SK-N-SH (cell line): ENCODE measurements around the gene SLC4A2. TPM values are rescaled to one million over a fixed set of nuclear protein-coding genes. Genes with fewer than 3 reads are reported as not detected.

Experiments used
- CTCF ChIA-PET: fragments of 300-600, 350-600 bp; formaldehyde crosslinking; extraction: SDS; loops from one replicate; lab custom pipeline; 2021; lab: Yijun Ruan, JAX
- POLR2A ChIA-PET: fragments of 350-600 bp; sonication (Branson Sonifier 250); formaldehyde crosslinking; extraction: SDS; loops from one replicate; lab custom pipeline; 2020; ENCODE audit warnings: antibody characterized with exemption, inconsistent platforms; lab: Yijun Ruan, JAX
- DNase-seq: peaks from one replicate; pipeline ENCODE4 v3.0.0; 2012
- H2AFZ ChIP-seq: fragments of 200-600 bp; sonication (generic); 2 replicates; pipeline ENCODE4 v1.8.1; 2016; ENCODE audit warnings: antibody characterized with exemption, mild to moderate bottlenecking, low read depth
- H3F3A ChIP-seq: fragments of 200-600 bp; sonication (generic); replicated peaks from 2 replicates; pipeline ENCODE3; 2016; ENCODE audit warnings: antibody characterized with exemption, mild to moderate bottlenecking; ENCODE audit not compliant: insufficient read depth
- H3K27ac ChIP-seq, 2 experiments: fragments of 200-500 bp in 1 of 2; fragments of 200-600 bp in 1 of 2; sonication (Bioruptor generic) in 1 of 2; sonication (generic), shearing (Covaris generic) in 1 of 2; 2 replicates each; pipeline versions ENCODE4 v1.5.1 to v1.6.1; 2014 to 2016; ENCODE audit warnings: low read depth in 2 of 2, inconsistent platforms in 1 of 2, low read length in 1 of 2, mild to moderate bottlenecking in 1 of 2, mixed read lengths in 1 of 2
- H3K27me3 ChIP-seq: fragments of 200-600 bp; sonication (generic), shearing (Covaris generic); 2 replicates; pipeline ENCODE4 v1.6.1; 2016; ENCODE audit warnings: mixed run types; ENCODE audit not compliant: insufficient read depth
- H3K36me3 ChIP-seq, 2 experiments: fragments of 200-500 bp in 1 of 2; fragments of 200-600 bp in 1 of 2; sonication (Bioruptor generic) in 1 of 2; sonication (generic) in 1 of 2; replicated peaks in 1 of 2; 2 replicates each; pipeline versions ENCODE3 to v1.5.1; 2014 to 2016; ENCODE audit warnings: low read length in 1 of 2, mild to moderate bottlenecking in 1 of 2; ENCODE audit not compliant: insufficient read depth in 2 of 2, control insufficient read depth in 1 of 2
- H3K4me1 ChIP-seq, 2 experiments: fragments of 200-500 bp in 1 of 2; fragments of 200-600 bp in 1 of 2; sonication (Bioruptor generic) in 1 of 2; sonication (generic), shearing (Covaris generic) in 1 of 2; 2 replicates each; pipeline versions ENCODE4 v1.5.1 to v1.6.1; 2014 to 2016; ENCODE audit warnings: low read depth in 1 of 2, low read length in 1 of 2, mixed run types in 1 of 2; ENCODE audit not compliant: insufficient read depth in 2 of 2, control insufficient read depth in 1 of 2
- H3K4me2 ChIP-seq: fragments of 200-600 bp; sonication (generic), shearing (Covaris generic); 2 replicates; pipeline ENCODE4 v1.6.1; 2017; ENCODE audit warnings: mixed run types
- H3K4me3 ChIP-seq, 2 experiments: fragments of 200-500 bp in 1 of 2; fragments of 200-600 bp in 1 of 2; sonication (Bioruptor generic) in 1 of 2; sonication (generic), shearing (Covaris generic) in 1 of 2; 2 replicates each; pipeline versions ENCODE4 v1.5.1 to v1.8.1; 2014 to 2016; ENCODE audit warnings: low read depth in 2 of 2, inconsistent platforms in 1 of 2, low read length in 1 of 2, mild to moderate bottlenecking in 1 of 2, mixed read lengths in 1 of 2, moderate library complexity in 1 of 2
- H3K79me2 ChIP-seq: fragments of 200-600 bp; sonication (generic); 2 replicates; pipeline ENCODE4 v1.8.1; 2017; ENCODE audit warnings: mild to moderate bottlenecking; ENCODE audit not compliant: insufficient read depth
- H3K9ac ChIP-seq: fragments of 200-600 bp; sonication (generic); 2 replicates; pipeline ENCODE4 v1.6.1; 2017; ENCODE audit warnings: mixed run types
- H3K9me2 ChIP-seq: fragments of 200-600 bp; sonication (generic); 2 replicates; pipeline ENCODE4 v1.6.1; 2017; ENCODE audit warnings: mixed run types
- H3K9me3 ChIP-seq: fragments of 200-600 bp; sonication (generic); 2 replicates; pipeline ENCODE4 v1.6.1; 2017; ENCODE audit warnings: mixed run types, mild to moderate bottlenecking, moderate library complexity
- H4K20me1 ChIP-seq: fragments of 200-600 bp; sonication (generic); 2 replicates; pipeline ENCODE4 v1.6.1; 2017; ENCODE audit warnings: mild to moderate bottlenecking, mixed run types; ENCODE audit not compliant: insufficient read depth
- CTCF ChIP-seq: fragments of 200-600 bp; sonication (generic); IDR thresholded peaks from 2 replicates; pipeline ENCODE4 v1.6.1; 2017; ENCODE audit warnings: antibody characterized with exemption, mild to moderate bottlenecking, moderate library complexity
- EP300 ChIP-seq, 2 experiments: IDR thresholded peaks; 2 replicates each; pipeline versions ENCODE4 v1.4.0 to v1.6.1; 2012; ENCODE audit warnings: borderline replicate concordance in 1 of 2, low read depth in 1 of 2, low read length in 1 of 2
- GABPA ChIP-seq: IDR thresholded peaks from 2 replicates; pipeline ENCODE4 v1.4.0; 2012; ENCODE audit warnings: low read depth, mild to moderate bottlenecking
- MEF2A ChIP-seq: IDR thresholded peaks from 2 replicates; pipeline ENCODE4 v1.4.0; 2012; ENCODE audit warnings: low read depth, borderline replicate concordance
- MXI1 ChIP-seq: IDR thresholded peaks from 2 replicates; pipeline ENCODE4 v1.6.1; 2012; ENCODE audit warnings: mild to moderate bottlenecking, low read depth, low read length, improper control_type of control experiment
- PBX3 ChIP-seq: IDR thresholded peaks from 2 replicates; pipeline ENCODE4; 2012
- USF2 ChIP-seq: fragments of 150-350 bp; IDR thresholded peaks from 2 replicates; pipeline ENCODE4 v1.6.1; 2017; ENCODE audit warnings: antibody characterized with exemption, low read length, low read depth, borderline replicate concordance
- ZBTB33 ChIP-seq: IDR thresholded peaks from 2 replicates; pipeline ENCODE4 v1.4.0; 2012; ENCODE audit warnings: low read depth, borderline replicate concordance
- WGBS: methylation state at CpG from one replicate; pipeline ENCODE4 v1.1.6; 2017; ENCODE audit warnings: low lambda C conversion rate; 5-methylcytosine and 5-hydroxymethylcytosine counted together
- polyA plus RNA-seq, 3 experiments: library from polyadenylated mRNA; depleted of rRNA; stranded (reverse); fragments of >200 nt; gene quantifications; 2 replicates each; pipeline ENCODE4 v1.2.3, GENCODE V29; 2012

Gene SLC4A2
- polyA plus RNA-seq, 1 of the 3 experiments (the other 2 are of a cell fraction) = 167 TPM

GRCh38 chr7:151101621-151102396 lies 42.4 kb downstream of the SLC4A2 start:
- CTCF ChIA-PET = interaction anchor here (1.1 to 18.7 kb wide), 3 partner anchors 11 to 73 kb away, joined by 3 to 474 read pairs (median 54); partner anchors contain the start of genes ABCB8, AGAP3, FASTK and TMUB1
- POLR2A ChIA-PET = no interaction called here
- Histone ChIP-seq H3K4me1 (peaks cover 0 to 7% of the 10 kb centered on the region in 2 experiments; a peak in 1 of 4 replicates), H3F3A (peaks cover 24% of the 10 kb centered on the region), H3K9ac (no peak overlapping the region), H2AFZ (no peak overlapping the region), H3K9me3 (no peaks in the 10 kb centered on the region), H3K9me2 (no peaks in the 10 kb centered on the region), H3K4me3 (no peak overlapping the region), H3K27me3 (no peaks in the 10 kb centered on the region), H3K4me2 (no peak overlapping the region), H4K20me1 (peaks cover 93% of the 10 kb centered on the region), H3K27ac (no peak overlapping the region), H3K79me2 (peaks cover 94% of the 10 kb centered on the region), H3K36me3 (peaks cover 0 to 5% of the 10 kb centered on the region in 2 experiments)
- no peak for DNase-seq
- TF ChIP-seq MXI1 = no peak
- no peak for TF ChIP-seq EP300 (IDR thresholded peaks at IDR 0.05; ENCODE audit: borderline replicate concordance in 1 of 2, low read depth in 1 of 2, low read length in 1 of 2)
- no peak for TF ChIP-seq PBX3
- TF ChIP-seq ZBTB33 = no peak
- no peak for TF ChIP-seq CTCF
- TF ChIP-seq GABPA = no peak
- 94% methylated on average over 24 of the region's 24 CpGs for WGBS

- no peak overlapping the region for H3K4me3 ChIP-seq
- no peak for DNase-seq
These were observed 43.6 kb downstream of the SLC4A2 start for GRCh38 chr7:151102991-151103390.

More at GRCh38 chr7:151102991-151103390, 43.6 kb downstream of the SLC4A2 start:
- Histone ChIP-seq H3K9ac (no peak overlapping the region), H4K20me1 (peaks cover 95% of the 10 kb centered on the region), H3K36me3 (peaks cover 0 to 4% of the 10 kb centered on the region in 2 experiments)
- TF ChIP-seq USF2 = no peak
- TF ChIP-seq MEF2A = no peak
- TF ChIP-seq, all 33 proteins: peak for 0
- Histone ChIP-seq H3K9me3 (no peaks in the 10 kb centered on the region), H3K27ac (no peak overlapping the region), H3K4me1 (peaks cover 0 to 7% of the 10 kb centered on the region in 2 experiments; a peak in 1 of 4 replicates), H3K4me2 (no peak overlapping the region), H3K27me3 (no peaks in the 10 kb centered on the region), H3K79me2 (peaks cover 94% of the 10 kb centered on the region), H3K9me2 (no peaks in the 10 kb centered on the region), H2AFZ (no peak overlapping the region), H3F3A (peaks cover 30% of the 10 kb centered on the region)
- WGBS = 89% methylated on average over 3 of the region's 3 CpGs
- POLR2A ChIA-PET = interaction anchor here (0.9 kb wide), 1 partner anchor 10 kb away, joined by 4 read pairs; no protein-coding TSS in a partner anchor
- CTCF ChIA-PET = interaction anchor here (1.2 to 18.7 kb wide), 5 partner anchors 10 to 90 kb away, joined by 3 to 474 read pairs (median 54); partner anchors contain the start of genes AGAP3, FASTK and TMUB1
